Measurements from ENCODE around the gene EIF3L. TPM values are rescaled to one million over a fixed set of nuclear protein-coding genes. Genes with fewer than 3 reads are reported as not detected.

Gene EIF3L
- total RNA-seq, 1 experiment from 2014 or later: 218 TPM

- TF ChIP-seq, protein P1, sequence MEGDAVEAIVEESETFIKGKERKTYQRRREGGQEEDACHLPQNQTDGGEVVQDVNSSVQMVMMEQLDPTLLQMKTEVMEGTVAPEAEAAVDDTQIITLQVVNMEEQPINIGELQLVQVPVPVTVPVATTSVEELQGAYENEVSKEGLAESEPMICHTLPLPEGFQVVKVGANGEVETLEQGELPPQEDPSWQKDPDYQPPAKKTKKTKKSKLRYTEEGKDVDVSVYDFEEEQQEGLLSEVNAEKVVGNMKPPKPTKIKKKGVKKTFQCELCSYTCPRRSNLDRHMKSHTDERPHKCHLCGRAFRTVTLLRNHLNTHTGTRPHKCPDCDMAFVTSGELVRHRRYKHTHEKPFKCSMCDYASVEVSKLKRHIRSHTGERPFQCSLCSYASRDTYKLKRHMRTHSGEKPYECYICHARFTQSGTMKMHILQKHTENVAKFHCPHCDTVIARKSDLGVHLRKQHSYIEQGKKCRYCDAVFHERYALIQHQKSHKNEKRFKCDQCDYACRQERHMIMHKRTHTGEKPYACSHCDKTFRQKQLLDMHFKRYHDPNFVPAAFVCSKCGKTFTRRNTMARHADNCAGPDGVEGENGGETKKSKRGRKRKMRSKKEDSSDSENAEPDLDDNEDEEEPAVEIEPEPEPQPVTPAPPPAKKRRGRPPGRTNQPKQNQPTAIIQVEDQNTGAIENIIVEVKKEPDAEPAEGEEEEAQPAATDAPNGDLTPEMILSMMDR (conservative IDR thresholded peaks at IDR 0.05; ENCODE audit: low read depth, low read length): no peak
- no peak for TF ChIP-seq EZH2 (IDR thresholded peaks at IDR 0.05; ENCODE audit: low read length, unreplicated experiment)
- no peak for TF ChIP-seq EZH2phosphoT487 (IDR thresholded peaks at IDR 0.05; ENCODE audit: borderline replicate concordance, low read length)
- peak overlapping the region; percentile 46 for H3K27ac ChIP-seq (ENCODE audit: low read length)
- no peaks in the 10 kb centered on the region for H3F3A ChIP-seq (ENCODE audit: low read length, unreplicated experiment)
- H3K4me2 ChIP-seq (ENCODE audit: low read length): peak overlapping the region; percentile 90
- no peaks in the 10 kb centered on the region for H3K9me2 ChIP-seq (replicated peaks; ENCODE audit: low read length)
- H3K27me3 ChIP-seq (ENCODE audit: low read length): no peaks in the 10 kb centered on the region
- peak overlapping the region; percentile 88 for H3K4me3 ChIP-seq (ENCODE audit: low read length)
- no peaks in the 10 kb centered on the region for H4K20me1 ChIP-seq (ENCODE audit: low read length)
- H3K4me1 ChIP-seq (ENCODE audit: insufficient read depth, low read length): peaks cover 4% of the 10 kb centered on the region; the same call in 1 of the 2 replicates
- peak overlapping the region; percentile 84 for H2AFZ ChIP-seq (ENCODE audit: low read length)
- H3K79me2 ChIP-seq (ENCODE audit: low read length): peaks cover 38% of the 10 kb centered on the region
- no peaks in the 10 kb centered on the region for H3K9me3 ChIP-seq (ENCODE audit: low read length)
- ChIA-PET CTCF (interaction anchor here (0.5 kb wide), 1 partner anchor 79 kb away, joined by 3 read pairs; no protein-coding TSS in a partner anchor), POLR2A (ENCODE audit: unreplicated experiment) (interaction anchor here (0.6 to 0.7 kb wide), 3 partner anchors 34 to 168 kb away, joined by 3 to 5 read pairs (median 4); partner anchors contain the start of gene POLR2F)
- ATAC-seq: peak; percentile 48
- DNase-seq: peak; percentile 25
- H3K36me3 ChIP-seq (ENCODE audit: low read depth, low read length): no peaks in the 10 kb centered on the region
- intact Hi-C loops (cut with micrococcal nuclease): no loop called here
- BruUV-seq (replicated peaks): no TSS peak
- peak overlapping the region; percentile 72 for H3K9ac ChIP-seq (ENCODE audit: low read length)
These were observed 5.5 kb upstream of the EIF3L start for GRCh38 chr22:37843741-37844089.

GRCh38 chr22:37844904-37845329, 4.3 kb upstream of the EIF3L start:
- no peaks in the 10 kb centered on the region for H3K27me3 ChIP-seq (ENCODE audit: low read length)
- no peak overlapping the region for H3K9ac ChIP-seq (ENCODE audit: low read length)
- H3K27ac ChIP-seq (ENCODE audit: low read length): no peak overlapping the region
- H3K4me2 ChIP-seq (ENCODE audit: low read length): peak overlapping the region; percentile 57; the same call in 1 of the 2 replicates
- H3K4me1 ChIP-seq (ENCODE audit: insufficient read depth, low read length): peaks cover 4% of the 10 kb centered on the region; the same call in 1 of the 2 replicates
- BruUV-seq (replicated peaks): TSS peak; percentile 6
- no peaks in the 10 kb centered on the region for H3F3A ChIP-seq (ENCODE audit: low read length, unreplicated experiment)
- H3K9me2 ChIP-seq (replicated peaks; ENCODE audit: low read length): no peaks in the 10 kb centered on the region
- peak overlapping the region; percentile 76 for H2AFZ ChIP-seq (ENCODE audit: low read length)
- peaks cover 47% of the 10 kb centered on the region for H3K79me2 ChIP-seq (ENCODE audit: low read length)
- POLR2A ChIA-PET (ENCODE audit: unreplicated experiment): interaction anchor here (0.7 kb wide), 1 partner anchor 278 kb away, joined by 9 read pairs; no protein-coding TSS in a partner anchor
- TF ChIP-seq, protein P1 (conservative IDR thresholded peaks at IDR 0.05; ENCODE audit: low read depth, low read length): no peak
- no peak for TF ChIP-seq EZH2 (IDR thresholded peaks at IDR 0.05; ENCODE audit: low read length, unreplicated experiment)
- no peak for TF ChIP-seq EZH2phosphoT487 (IDR thresholded peaks at IDR 0.05; ENCODE audit: borderline replicate concordance, low read length)
- intact Hi-C loops (cut with micrococcal nuclease): no loop called here
- no peaks in the 10 kb centered on the region for H3K36me3 ChIP-seq (ENCODE audit: low read depth, low read length)
- H4K20me1 ChIP-seq (ENCODE audit: low read length): peaks cover 4% of the 10 kb centered on the region; the same call in 1 of the 2 replicates
- H3K9me3 ChIP-seq (ENCODE audit: low read length): no peaks in the 10 kb centered on the region
- ATAC-seq (no peak), DNase-seq (no peak)
- CTCF ChIA-PET: interaction anchor here (0.7 to 0.9 kb wide), 2 partner anchors 18 to 67 kb away, joined by 3 to 5 read pairs; no protein-coding TSS in a partner anchor
- H3K4me3 ChIP-seq (ENCODE audit: low read length): peak overlapping the region; percentile 88

GRCh38 chr22:37846433-37846832, 2.8 kb upstream of the EIF3L start:
- ChIA-PET CTCF (interaction anchor here (0.6 kb wide), 1 partner anchor 29 kb away, joined by 3 read pairs; no protein-coding TSS in a partner anchor), POLR2A (ENCODE audit: unreplicated experiment) (interaction anchor here (0.6 kb wide), 1 partner anchor 33 kb away, joined by 4 read pairs; no protein-coding TSS in a partner anchor)
- TF ChIP-seq EZH2 (IDR thresholded peaks at IDR 0.05; ENCODE audit: low read length, unreplicated experiment): no peak

More at GRCh38 chr22:37846433-37846832, 2.8 kb upstream of the EIF3L start:
- H3K27ac ChIP-seq (ENCODE audit: low read length): no peak overlapping the region
- no peaks in the 10 kb centered on the region for H3K27me3 ChIP-seq (ENCODE audit: low read length)
- DNase-seq (no peak), ATAC-seq (no peak)
- peaks cover 7% of the 10 kb centered on the region for H3K36me3 ChIP-seq (ENCODE audit: low read depth, low read length)
- no TSS peak for BruUV-seq (replicated peaks)
- H3K4me2 ChIP-seq (ENCODE audit: low read length): no peak overlapping the region
- H3K79me2 ChIP-seq (ENCODE audit: low read length): peaks cover 55% of the 10 kb centered on the region
- H3K9me3 ChIP-seq (ENCODE audit: low read length): no peaks in the 10 kb centered on the region
- H2AFZ ChIP-seq (ENCODE audit: low read length): no peak overlapping the region
- intact Hi-C loops (cut with micrococcal nuclease): no loop called here
- H4K20me1 ChIP-seq (ENCODE audit: low read length): peaks cover 5% of the 10 kb centered on the region; the same call in 1 of the 2 replicates
- H3K9ac ChIP-seq (ENCODE audit: low read length): no peak overlapping the region
- peaks cover 14% of the 10 kb centered on the region; the same call in 1 of the 2 replicates for H3K4me1 ChIP-seq (ENCODE audit: insufficient read depth, low read length)
- no peaks in the 10 kb centered on the region for H3K9me2 ChIP-seq (replicated peaks; ENCODE audit: low read length)
- no peak overlapping the region for H3K4me3 ChIP-seq (ENCODE audit: low read length)
- no peaks in the 10 kb centered on the region for H3F3A ChIP-seq (ENCODE audit: low read length, unreplicated experiment)

Data from PC-3 (cell line).